Measurements from ENCODE around the gene SEZ6L2. TPM values are rescaled to one million over a fixed set of nuclear protein-coding genes. Genes with fewer than 3 reads are reported as not detected.
A peak's percentile ranks its signal among the peaks of the same experiment; 100 is the strongest.

Gene SEZ6L2
- total RNA-seq, 1 donor from 2014 or later = not detected

- no peak for TF ChIP-seq CTCF (IDR thresholded peaks at IDR 0.05)
- H3K9me3 Mint-ChIP-seq = no peaks in the 10 kb centered on the region
- H3K27me3 Mint-ChIP-seq = no peaks in the 10 kb centered on the region
- H3K36me3 Mint-ChIP-seq (ENCODE audit: low read depth) = peaks cover 49% of the 10 kb centered on the region
- CTCF ChIA-PET = no interaction called here
- DNase-seq (no peak), ATAC-seq (ENCODE audit: low read depth) (no peak)
- no peak overlapping the region for H3K4me3 Mint-ChIP-seq
- H3K27ac Mint-ChIP-seq = no peak overlapping the region
- intact Hi-C loops (cut with micrococcal nuclease) = no loop called here
- H3K4me1 Mint-ChIP-seq = no peaks in the 10 kb centered on the region
- POLR2A ChIA-PET = no interaction called here
Measured at GRCh38 chr16:29831490-29831889, 67.9 kb downstream of the SEZ6L2 start.

- no peak for ATAC-seq (ENCODE audit: low read depth)
- CTCF ChIA-PET = no interaction called here
- no peak for DNase-seq
Measured at GRCh38 chr16:29830774-29831173, 68.6 kb downstream of the SEZ6L2 start.

GRCh38 chr16:29826342-29826695 lies 73.0 kb downstream of the SEZ6L2 start:
- ATAC-seq (ENCODE audit: low read depth) (no peak), DNase-seq (no peak)
- Mint-ChIP-seq H3K4me3 (no peak overlapping the region), H3K4me1 (peaks cover 20% of the 10 kb centered on the region), H3K27me3 (no peaks in the 10 kb centered on the region), H3K27ac (no peak overlapping the region), H3K36me3 (ENCODE audit: low read depth) (peaks cover 21% of the 10 kb centered on the region), H3K9me3 (no peaks in the 10 kb centered on the region)
- intact Hi-C loops (cut with micrococcal nuclease) = no loop called here
- CTCF ChIA-PET = no interaction called here
- no peak for TF ChIP-seq CTCF (IDR thresholded peaks at IDR 0.05)
- POLR2A ChIA-PET = interaction anchor here (0.6 to 2.0 kb wide), 3 partner anchors 8 to 32 kb away, joined by 3 to 7 read pairs (median 4); partner anchors contain the start of gene PAGR1

More at GRCh38 chr16:29830774-29831173, 68.6 kb downstream of the SEZ6L2 start:
- Mint-ChIP-seq H3K27ac (no peak overlapping the region), H3K4me3 (no peak overlapping the region), H3K36me3 (ENCODE audit: low read depth) (peaks cover 46% of the 10 kb centered on the region), H3K27me3 (no peaks in the 10 kb centered on the region), H3K4me1 (no peaks in the 10 kb centered on the region), H3K9me3 (no peaks in the 10 kb centered on the region)
- POLR2A ChIA-PET = no interaction called here
- TF ChIP-seq CTCF (IDR thresholded peaks at IDR 0.05) = no peak
- intact Hi-C loops (cut with micrococcal nuclease) = no loop called here

- peaks cover 29% of the 10 kb centered on the region for H3K4me1 Mint-ChIP-seq
- H3K36me3 Mint-ChIP-seq (ENCODE audit: low read depth) = peaks cover 19% of the 10 kb centered on the region
- H3K4me3 Mint-ChIP-seq = no peak overlapping the region
- DNase-seq = no peak
- ChIA-PET CTCF (no interaction called here), POLR2A (interaction anchor here (2.0 kb wide), 1 partner anchor 9 kb away, joined by 7 read pairs; the partner anchor contains the start of gene PAGR1)
- intact Hi-C loops (cut with micrococcal nuclease) = no loop called here
- TF ChIP-seq CTCF (IDR thresholded peaks at IDR 0.05) = no peak
- ATAC-seq (ENCODE audit: low read depth) = no peak
- H3K27ac Mint-ChIP-seq = peak overlapping the region; percentile 12
- H3K27me3 Mint-ChIP-seq = no peaks in the 10 kb centered on the region
- H3K9me3 Mint-ChIP-seq = no peaks in the 10 kb centered on the region
Measured at GRCh38 chr16:29825145-29826044, 74.0 kb downstream of the SEZ6L2 start.

GRCh38 chr16:29824589-29825144 lies 74.7 kb downstream of the SEZ6L2 start:
- no peaks in the 10 kb centered on the region for H3K27me3 Mint-ChIP-seq
- peaks cover 22% of the 10 kb centered on the region for H3K36me3 Mint-ChIP-seq (ENCODE audit: low read depth)
- intact Hi-C loops (cut with micrococcal nuclease) = no loop called here
- ChIA-PET POLR2A (interaction anchor here (2.0 kb wide), 1 partner anchor 8 kb away, joined by 7 read pairs; the partner anchor contains the start of gene PAGR1), CTCF (no interaction called here)
- ATAC-seq (ENCODE audit: low read depth) = no peak
- no peak for TF ChIP-seq CTCF (IDR thresholded peaks at IDR 0.05)
- no peak overlapping the region for H3K4me3 Mint-ChIP-seq
- no peak for DNase-seq
- H3K4me1 Mint-ChIP-seq = peaks cover 37% of the 10 kb centered on the region
- H3K27ac Mint-ChIP-seq = peak overlapping the region; percentile 12
- no peaks in the 10 kb centered on the region for H3K9me3 Mint-ChIP-seq

Data from activated B cell treated with CpG ODN at 0.5 μM for 24 hours (primary cell).